Heart left ventricle (tissue), 16 donors: ENCODE results near the gene VWA8. TPM values are rescaled to one million over a fixed set of nuclear protein-coding genes. Genes with fewer than 3 reads are reported as not detected.

Experiments
- ATAC-seq, 4 donors: fragments of 200-7000 bp; cut with Tn5 transposase; one replicate each; pipeline ENCODE4 v1.9.1; 2020 to 2022; ENCODE audit warnings: moderate library complexity in 4 of 4, mild to moderate bottlenecking in 3 of 4, moderate number of reproducible peaks in 1 of 4
- DNase-seq, 5 donors: peaks; one replicate each; pipeline ENCODE4 v3.0.0-alpha.2; 2020
- H3K27ac ChIP-seq, 12 donors: fragments of 200-600 bp; sonication (generic) in 4 of 12; one replicate each; pipeline versions ENCODE4 v1.5.0 to v1.8.0; 2016 to 2022; ENCODE audit warnings: mild to moderate bottlenecking in 2 of 12
- H3K27me3 ChIP-seq, 9 donors: fragments of 200-600 bp; sonication (generic) in 2 of 9; one replicate each; pipeline versions ENCODE4 v1.5.1 to v1.8.0; 2016 to 2022; ENCODE audit warnings: mild to moderate bottlenecking in 3 of 9
- H3K36me3 ChIP-seq, 9 donors: fragments of 200-600 bp; sonication (generic) in 2 of 9; one replicate each; pipeline versions ENCODE4 v1.5.0 to v1.8.0; 2018 to 2022; ENCODE audit warnings: mild to moderate bottlenecking in 2 of 9
- H3K4me1 ChIP-seq, 12 donors: fragments of 200-600 bp; sonication (generic) in 4 of 12; one replicate each; pipeline versions ENCODE4 v1.5.0 to v1.8.0; 2016 to 2022; ENCODE audit warnings: mild to moderate bottlenecking in 3 of 12
- H3K4me3 ChIP-seq, 12 donors: fragments of 200-600 bp; sonication (generic) in 4 of 12; one replicate each; pipeline versions ENCODE4 v1.5.0 to v1.8.0; 2017 to 2022; ENCODE audit warnings: mild to moderate bottlenecking in 9 of 12, moderate library complexity in 4 of 12
- H3K9me3 ChIP-seq, 12 donors: fragments of 200-600 bp; sonication (generic) in 4 of 12; one replicate each; pipeline versions ENCODE4 v1.5.0 to v1.8.0; 2016 to 2022; ENCODE audit warnings: mild to moderate bottlenecking in 1 of 12
- POLR2A ChIP-seq, 2 donors: fragments of 450-650 bp; IDR thresholded peaks; one replicate each; pipeline ENCODE4 v1.6.1; 2017; ENCODE audit warnings: antibody characterized with exemption in 2 of 2, mild to moderate bottlenecking in 2 of 2, moderate library complexity in 2 of 2
- WGBS, 4 donors: extraction: QIAGEN DNeasy Blood & Tissue Kit in 2 of 4; methylation state at CpG; one replicate each; pipeline versions ENCODE4 v1.1.5 to v1.1.7; 2013 to 2018; 5-methylcytosine and 5-hydroxymethylcytosine counted together
- intact Hi-C, 10 donors: fragments of 100-400 bp; cut with DNase I; formaldehyde crosslinking; loops; one replicate each; pipeline versions ENCODE4 v1.11.1 to v1.14.2; 2022
- polyA plus RNA-seq, 2 donors: library from polyadenylated mRNA; stranded (reverse); fragments of 200-250 nt; gene quantifications; one replicate each; pipeline ENCODE4 v1.2.3, GENCODE V29; 2013
- total RNA-seq, 9 donors: library from RNA; depleted of rRNA in 2 of 9; stranded (reverse); fragments of >200 nt in 2 of 9; fragmentation: NEBNext Ultra II Directional in 3 of 9; extraction: Animal tissue kit (Norgen Biotek cat#: 25700) in 3 of 9; gene quantifications; one replicate each; pipeline versions ENCODE4 v1.1.0 to v1.2.4, GENCODE V29; 2016 to 2023
- TF ChIP-seq, protein P1 (sequence below), 12 donors: fragments of 200-600 bp; sonication (generic) in 4 of 12; IDR thresholded peaks; one replicate each; pipeline versions ENCODE4 v1.5.0 to v1.8.0; 2018 to 2022; ENCODE audit warnings: antibody characterized with exemption in 12 of 12, mild to moderate bottlenecking in 5 of 12
- donor health status: ischemic (EF 13 %, LVEDD 7.1; RV severe dilation, severe dysfunction).
- donor health status: healthy with polysubstance abuse.
- donor health status: DM: no; HTN: yes; CAD: no.
- donor health status: DM: no; HTN: no; CAD: no.
- donor health status: ischemic (EF 25% LVEDD 6.9; RV normal size, moderate dysfunction).
- donor health status: ischemic (EF 25% LVEDD 5.7; RV mildly dilated, moderate dysfunction).
- donor health status: healthy.
- donor health status: DM: yes; HTN: yes; CAD: no.
- donor health status: ischemic (EF 35%, LVEDD 5.7; RV mildly dilated, moderate dysfunction).
- donor health status: nonischemic (EF 11% LVEDD 7.7; RV severe dilation, severe dysfunction).
- donor health status: DM: yes; HTN: yes; CAD: no.
- donor health status: PGD.
- donor health status: ischemic (EF 29% LVEDD 5.4; RV normal size, mild dysfunction).
- donor health status: nonischemic (EF 23%, LVEDD 6.1; RV moderate dilation, normal function).

The VWA8 gene
- total and polyA plus RNA-seq, 11 donors: 12.1 to 64.1 (median 41.8) TPM

DNA sequence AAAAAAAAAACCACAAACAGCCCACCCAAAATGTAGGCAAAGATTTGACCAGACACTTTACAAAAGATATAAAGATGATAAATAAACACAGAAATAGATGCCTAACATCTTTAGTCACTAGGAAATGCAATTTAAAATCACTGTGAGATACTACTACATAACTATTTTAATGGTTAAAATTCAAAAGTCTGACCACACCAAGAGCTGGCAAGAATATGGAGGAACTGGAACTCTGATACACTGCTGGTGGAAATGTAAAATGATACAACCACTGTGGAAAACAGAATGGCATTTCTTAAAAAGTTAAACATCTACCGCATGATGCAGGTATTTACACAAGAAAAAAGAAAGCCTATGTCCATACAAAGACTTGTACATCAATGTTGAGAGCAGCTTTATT lies 26.8 kb downstream of the VWA8 start:
- Histone ChIP-seq H3K27ac (no peak overlapping the region), H3K4me3 (no peak overlapping the region), H3K27me3 (no peaks in the 10 kb centered on the region), H3K4me1 (peaks cover 0 to 16% (median 3%) of the 10 kb centered on the region in 12 donors), H3K36me3 (peaks cover 0 to 6% (median 0%) of the 10 kb centered on the region in 9 donors), H3K9me3 (peaks cover 0 to 13% (median 0%) of the 10 kb centered on the region in 12 donors)
- no peak for DNase-seq
- no peak for ATAC-seq
- TF ChIP-seq, protein P1, sequence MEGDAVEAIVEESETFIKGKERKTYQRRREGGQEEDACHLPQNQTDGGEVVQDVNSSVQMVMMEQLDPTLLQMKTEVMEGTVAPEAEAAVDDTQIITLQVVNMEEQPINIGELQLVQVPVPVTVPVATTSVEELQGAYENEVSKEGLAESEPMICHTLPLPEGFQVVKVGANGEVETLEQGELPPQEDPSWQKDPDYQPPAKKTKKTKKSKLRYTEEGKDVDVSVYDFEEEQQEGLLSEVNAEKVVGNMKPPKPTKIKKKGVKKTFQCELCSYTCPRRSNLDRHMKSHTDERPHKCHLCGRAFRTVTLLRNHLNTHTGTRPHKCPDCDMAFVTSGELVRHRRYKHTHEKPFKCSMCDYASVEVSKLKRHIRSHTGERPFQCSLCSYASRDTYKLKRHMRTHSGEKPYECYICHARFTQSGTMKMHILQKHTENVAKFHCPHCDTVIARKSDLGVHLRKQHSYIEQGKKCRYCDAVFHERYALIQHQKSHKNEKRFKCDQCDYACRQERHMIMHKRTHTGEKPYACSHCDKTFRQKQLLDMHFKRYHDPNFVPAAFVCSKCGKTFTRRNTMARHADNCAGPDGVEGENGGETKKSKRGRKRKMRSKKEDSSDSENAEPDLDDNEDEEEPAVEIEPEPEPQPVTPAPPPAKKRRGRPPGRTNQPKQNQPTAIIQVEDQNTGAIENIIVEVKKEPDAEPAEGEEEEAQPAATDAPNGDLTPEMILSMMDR (IDR thresholded peaks at IDR 0.05): no peak
- no peak for TF ChIP-seq POLR2A (IDR thresholded peaks at IDR 0.05)
- intact Hi-C loops: no loop called here
- 94 to 100% (median 96%) methylated on average over 1 of the region's 1 CpG for WGBS, 4 donors

DNA sequence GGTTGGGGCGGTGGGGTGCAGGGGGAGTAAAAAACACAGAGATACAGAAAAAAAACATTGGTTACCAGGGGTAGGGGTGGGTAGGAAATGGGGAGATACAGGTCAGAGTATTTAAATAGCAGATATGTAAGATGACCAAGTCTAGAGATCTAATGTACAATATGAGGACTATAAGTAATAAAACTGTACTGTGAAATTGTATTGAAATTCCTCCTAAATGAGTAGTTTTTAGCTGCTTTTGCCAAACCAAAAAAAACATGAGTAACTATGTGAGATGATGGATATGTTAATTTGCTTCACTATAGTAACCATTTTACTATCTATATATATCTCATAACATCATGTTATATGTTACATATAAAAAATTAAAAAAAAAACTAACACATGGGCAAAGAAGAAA lies 29.6 kb downstream of the VWA8 start:
- no peak overlapping the region for H3K4me3 ChIP-seq
- WGBS, 4 donors: 89 to 97% (median 96%) methylated on average over 1 of the region's 1 CpG
- ATAC-seq: no peak
- H3K4me1 ChIP-seq: peaks cover 0 to 21% (median 3%) of the 10 kb centered on the region in 12 donors
- H3K27me3 ChIP-seq: no peaks in the 10 kb centered on the region
- H3K36me3 ChIP-seq: no peaks in the 10 kb centered on the region
- DNase-seq: no peak
- H3K27ac ChIP-seq: no peak overlapping the region
- intact Hi-C loops: no loop called here
- TF ChIP-seq, protein P1 (IDR thresholded peaks at IDR 0.05): no peak
- TF ChIP-seq POLR2A (IDR thresholded peaks at IDR 0.05): no peak
- H3K9me3 ChIP-seq: peaks cover 0 to 13% (median 0%) of the 10 kb centered on the region in 12 donors

DNA sequence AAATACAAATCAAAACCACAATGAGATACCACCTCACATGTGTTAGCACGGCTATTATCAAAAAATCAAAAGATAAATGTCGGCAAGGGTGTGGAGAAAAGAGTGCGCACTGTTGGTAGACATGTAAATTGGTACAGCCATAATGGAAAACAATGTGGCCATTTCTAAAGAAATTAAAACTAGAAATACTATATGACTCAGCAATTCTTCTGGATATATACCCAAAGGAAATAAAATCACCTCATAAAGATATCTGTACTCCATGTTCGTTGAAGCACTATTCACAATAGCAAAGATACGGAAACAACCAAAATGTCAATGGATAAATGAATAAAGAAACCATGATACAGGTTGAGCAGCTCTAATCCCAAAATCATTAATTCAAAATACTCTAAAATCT lies 30.8 kb downstream of the VWA8 start:
- Histone ChIP-seq H3K4me1 (peaks cover 0 to 21% (median 3%) of the 10 kb centered on the region in 12 donors), H3K27ac (no peak overlapping the region), H3K4me3 (no peak overlapping the region), H3K9me3 (peaks cover 0 to 21% (median 6%) of the 10 kb centered on the region in 12 donors), H3K36me3 (peaks cover 0 to 11% (median 0%) of the 10 kb centered on the region in 9 donors), H3K27me3 (no peaks in the 10 kb centered on the region)
- 95 to 98% (median 96%) methylated on average over 5 of the region's 5 CpGs for WGBS, 4 donors
- DNase-seq (no peak), ATAC-seq (no peak)
- intact Hi-C loops: no loop called here
- TF ChIP-seq, protein P1 (IDR thresholded peaks at IDR 0.05): no peak
- TF ChIP-seq POLR2A (IDR thresholded peaks at IDR 0.05): no peak

DNA sequence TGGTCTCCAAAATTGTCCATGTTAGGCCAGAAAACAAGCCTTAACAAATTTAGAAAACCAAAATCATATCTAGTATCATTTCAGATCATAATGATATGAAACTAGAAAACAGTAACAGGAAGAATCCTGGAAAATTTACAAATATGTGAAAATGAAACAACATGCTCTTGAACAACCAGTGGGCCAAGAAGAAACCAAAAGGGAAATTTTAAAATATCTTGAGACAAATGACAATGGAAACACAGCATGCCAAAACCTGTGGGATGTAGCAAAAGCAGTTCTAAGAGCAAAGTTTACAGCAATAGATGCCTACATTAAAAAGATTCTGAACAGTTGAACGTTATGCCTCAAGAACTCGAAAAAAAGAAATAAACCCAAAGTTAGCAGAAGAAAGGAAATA lies 32.6 kb downstream of the VWA8 start:
- H3K9me3 ChIP-seq: peaks cover 0 to 34% (median 20%) of the 10 kb centered on the region in 12 donors
- H3K36me3 ChIP-seq: peaks cover 0 to 16% (median 0%) of the 10 kb centered on the region in 9 donors
- intact Hi-C loops: no loop called here
- no peaks in the 10 kb centered on the region for H3K27me3 ChIP-seq
- peak overlapping the region in 8 of 12 donors; percentile 0 to 68 (median 18) for H3K27ac ChIP-seq
- peak overlapping the region in 6 of 12 donors; percentile 13 to 37 (median 26) for H3K4me3 ChIP-seq
- 49 to 76% (median 53%) methylated on average over 2 of the region's 2 CpGs for WGBS, 4 donors
- TF ChIP-seq, protein P1 (IDR thresholded peaks at IDR 0.05): no peak
- TF ChIP-seq POLR2A (IDR thresholded peaks at IDR 0.05): no peak
- no peak for DNase-seq
- no peak for ATAC-seq
- H3K4me1 ChIP-seq: peaks cover 0 to 21% (median 3%) of the 10 kb centered on the region in 12 donors
